HG02623 (cell line): ENCODE measurements around the gene MSI2.

Experiments
- ATAC-seq: cut with Tn5 transposase; IDR thresholded peaks from one replicate; pipeline ENCODE4 v1.9.1; 2021; ENCODE audit warnings: moderate library complexity; ENCODE audit not compliant: unreplicated experiment

The MSI2 gene

GRCh38 chr17:57561072-57561861, 304.9 kb downstream of the MSI2 start:
- no peak for ATAC-seq

- ATAC-seq = no peak
Measured at GRCh38 chr17:57562184-57562698, 305.9 kb downstream of the MSI2 start.

- no peak for ATAC-seq
Measured at GRCh38 chr17:57563958-57564357, 307.6 kb downstream of the MSI2 start.

GRCh38 chr17:57565176-57565575, 308.9 kb downstream of the MSI2 start:
- ATAC-seq = no peak

- no peak for ATAC-seq
Measured at GRCh38 chr17:57566721-57567120, 310.4 kb downstream of the MSI2 start.

GRCh38 chr17:57567251-57567650, 310.9 kb downstream of the MSI2 start:
- no peak for ATAC-seq

GRCh38 chr17:57568340-57568739, 312.0 kb downstream of the MSI2 start:
- no peak for ATAC-seq

GRCh38 chr17:57569021-57569420, 312.7 kb downstream of the MSI2 start:
- ATAC-seq = no peak

- ATAC-seq = no peak
Measured at GRCh38 chr17:57569853-57570252, 313.5 kb downstream of the MSI2 start.

GRCh38 chr17:57570724-57571344, 314.5 kb downstream of the MSI2 start:
- no peak for ATAC-seq

GRCh38 chr17:57572062-57572461, 315.7 kb downstream of the MSI2 start:
- ATAC-seq = no peak

- ATAC-seq = no peak
Measured at GRCh38 chr17:57572600-57572999, 316.3 kb downstream of the MSI2 start.

- no peak for ATAC-seq
Measured at GRCh38 chr17:57574040-57574513, 317.8 kb downstream of the MSI2 start.

GRCh38 chr17:57576744-57577143, 320.4 kb downstream of the MSI2 start:
- no peak for ATAC-seq

- no peak for ATAC-seq
Measured at GRCh38 chr17:57577751-57578607, 321.7 kb downstream of the MSI2 start.

GRCh38 chr17:57578608-57579225, 322.4 kb downstream of the MSI2 start:
- no peak for ATAC-seq

GRCh38 chr17:57579245-57579644, 322.9 kb downstream of the MSI2 start:
- ATAC-seq = no peak

GRCh38 chr17:57580055-57580739, 323.9 kb downstream of the MSI2 start:
- no peak for ATAC-seq

- no peak for ATAC-seq
Measured at GRCh38 chr17:57582881-57583756, 326.8 kb downstream of the MSI2 start.
